DMS 273 treated with DMSO at 0.1 percent for 48 hours (cell line): ENCODE measurements around the gene FERD3L.

ENCODE experiments used
- DNase-seq: peaks from one replicate; lab custom pipeline; 2025; lab: John Stamatoyannopoulos, UW

The FERD3L gene

DNA sequence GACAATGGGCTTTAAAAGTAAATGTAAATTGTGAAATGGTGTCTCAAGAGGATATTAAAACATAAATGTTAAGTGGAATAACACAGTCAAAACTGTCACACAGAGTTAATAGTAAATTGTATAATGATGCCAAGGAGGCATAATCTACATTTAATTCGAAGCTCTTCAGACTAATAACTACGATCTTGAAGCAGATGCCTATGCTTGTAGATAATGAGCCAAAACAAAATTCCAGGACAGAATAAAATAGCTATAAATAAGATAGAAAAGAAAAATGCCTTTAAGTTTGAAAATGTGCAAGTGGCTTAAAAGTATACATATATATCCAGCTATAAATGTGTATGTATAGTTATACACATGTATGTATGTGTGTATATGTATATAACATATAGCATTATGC lies 45.3 kb downstream of the FERD3L start:
- DNase-seq, result no peak

DNA sequence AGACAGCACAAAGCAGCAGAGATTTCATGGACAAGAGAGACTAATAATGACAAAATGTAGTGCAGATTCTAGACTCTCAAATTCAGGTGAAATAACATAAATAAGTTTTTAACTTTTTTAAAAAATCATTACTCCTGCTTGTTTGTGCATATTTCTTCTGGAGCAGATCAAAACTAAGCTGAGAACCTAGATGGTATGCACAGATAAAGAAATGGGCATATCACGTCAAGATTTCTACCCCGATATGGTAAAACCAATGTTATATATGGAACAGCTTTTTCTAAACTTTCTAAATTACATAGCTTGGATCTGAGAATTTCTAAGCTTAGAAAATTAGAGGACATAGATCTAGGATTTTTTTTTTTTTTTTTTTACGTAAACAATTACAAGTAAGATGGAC lies 46.0 kb downstream of the FERD3L start:
- DNase-seq, result no peak

DNA sequence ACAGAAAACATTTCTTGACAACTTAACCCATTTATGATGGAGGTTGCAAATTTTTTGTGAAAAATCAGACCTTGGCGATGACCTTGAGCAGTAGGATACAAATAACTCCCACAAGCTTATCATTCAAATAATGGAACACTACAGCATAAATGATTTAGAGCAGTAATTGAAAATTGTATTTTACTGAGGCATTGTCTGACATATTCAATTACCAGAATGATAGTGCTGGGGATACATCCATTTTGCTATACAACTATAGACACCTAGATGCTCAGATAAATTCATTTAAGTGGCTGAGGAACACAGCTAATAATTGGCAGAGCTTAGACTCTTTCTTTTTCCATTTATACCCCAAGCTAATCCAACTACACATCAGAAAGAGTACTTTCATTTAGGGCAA lies 46.7 kb downstream of the FERD3L start:
- no peak for DNase-seq

DNA sequence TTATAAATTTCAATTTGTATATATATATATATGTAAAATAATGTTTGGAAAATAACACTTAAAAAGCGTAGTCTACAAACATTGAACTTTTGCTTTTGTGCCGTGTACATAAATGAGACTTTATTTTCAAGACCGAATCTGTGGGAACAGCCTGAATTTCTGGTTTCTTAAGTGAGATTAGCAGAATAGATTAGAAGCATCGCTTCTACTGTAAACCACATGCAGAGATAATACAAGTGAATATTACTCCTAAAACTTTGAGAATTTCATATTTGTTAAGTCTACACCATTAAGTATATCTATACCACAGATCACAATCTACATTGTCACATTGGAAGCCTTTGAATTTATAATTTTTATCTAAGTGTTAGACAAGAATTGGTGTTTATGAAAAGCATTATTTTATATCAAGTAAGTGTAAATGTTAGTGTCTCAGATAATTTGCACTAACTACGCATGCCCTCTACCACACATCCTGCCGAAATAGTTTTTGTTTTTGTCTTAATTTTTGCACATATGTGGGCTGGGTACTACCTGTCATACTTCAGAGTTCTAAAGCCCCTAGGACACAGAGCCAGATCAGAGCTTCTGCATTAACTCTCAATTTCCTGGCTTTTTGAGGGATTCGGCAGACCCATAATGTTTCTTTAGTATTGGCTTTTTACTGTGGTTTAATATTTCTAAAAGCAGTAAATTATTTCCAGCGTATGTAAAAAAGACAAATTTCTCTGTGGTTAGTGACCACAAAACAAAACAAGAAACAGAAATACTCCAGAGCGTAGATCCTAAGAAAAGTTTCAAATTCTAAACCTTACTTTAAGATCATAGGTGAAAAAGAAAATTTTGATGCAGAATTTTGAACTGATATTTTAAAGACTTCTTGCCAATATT lies 47.8 kb downstream of the FERD3L start:
- no peak for DNase-seq

DNA sequence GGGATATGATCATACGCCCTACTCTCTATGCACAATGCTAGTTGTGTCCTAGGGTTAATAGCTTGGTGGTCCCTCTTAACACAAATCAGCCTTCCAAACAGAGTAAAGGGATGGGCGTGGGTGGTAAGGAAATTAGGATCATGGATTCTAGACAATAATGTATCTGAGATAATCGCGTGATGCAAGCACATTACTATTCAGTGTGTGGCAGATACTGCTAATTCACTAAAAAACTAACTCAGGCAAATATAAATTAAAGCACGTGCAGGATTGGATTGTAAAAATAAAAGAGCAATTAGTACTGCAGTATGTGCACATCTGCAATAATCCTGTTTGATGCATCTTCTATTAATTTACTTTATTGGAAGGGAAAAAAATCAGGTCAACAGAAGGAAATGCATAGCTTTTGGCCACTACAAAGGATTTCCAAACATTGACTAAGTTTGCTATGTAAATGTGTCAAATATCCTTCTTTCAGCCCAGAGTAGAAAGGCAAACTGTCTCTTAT lies 49.8 kb downstream of the FERD3L start:
- DNase-seq, result no peak
